GM18498 (cell line): ENCODE measurements around the gene LARP1.

Experiments
- ATAC-seq: cut with Tn5 transposase; IDR thresholded peaks from one replicate; pipeline ENCODE4 v1.9.1; 2021; ENCODE audit warnings: mild to moderate bottlenecking, moderate library complexity; ENCODE audit not compliant: unreplicated experiment

LARP1 gene

DNA sequence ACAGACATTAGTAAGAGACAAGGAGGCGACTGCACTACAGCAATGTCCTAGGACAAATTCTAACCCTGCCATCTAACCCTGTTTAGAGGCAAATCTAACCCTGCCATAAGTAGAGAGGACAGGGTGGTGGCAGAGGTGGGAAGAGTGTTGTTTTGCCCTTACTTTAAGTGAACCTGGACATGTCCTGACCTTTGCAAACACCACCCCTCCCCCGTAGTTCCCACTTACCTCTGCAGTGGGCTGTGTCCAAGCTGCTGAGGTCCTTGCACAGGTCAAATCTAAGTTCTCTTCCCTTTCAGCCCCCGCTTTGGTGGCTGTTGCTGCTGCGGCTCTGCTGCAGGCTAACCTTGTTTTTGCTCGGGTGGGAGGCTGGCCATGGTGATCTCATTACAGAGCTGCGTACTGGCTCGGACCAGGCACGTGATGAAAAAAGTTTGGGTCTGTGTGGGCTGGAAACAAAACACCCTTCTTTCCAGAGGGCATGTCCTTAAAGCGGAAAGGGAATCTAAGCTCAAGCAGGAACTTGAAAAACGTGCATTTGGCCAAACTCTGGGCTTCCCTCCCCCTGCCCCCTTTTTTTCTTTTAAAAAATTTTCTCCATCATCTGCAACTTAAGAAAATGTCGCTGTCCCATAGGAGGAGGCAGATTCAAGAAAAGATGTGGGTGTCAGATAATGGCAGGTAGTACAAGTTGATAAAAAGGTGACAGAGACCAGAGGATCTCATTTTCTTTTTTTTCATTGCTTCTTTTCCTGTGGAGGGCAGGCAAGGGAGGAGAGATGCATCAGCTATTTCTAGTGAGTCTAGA lies 95.3 kb downstream of the LARP1 start, which contains the start of gene FAXDC2:
FAXDC2 (minus strand) TSS at position 349 of the 808 bp plus-strand sequence. CDS start 12,425 bp downstream, outside the sequence.
- ATAC-seq = no peak

GRCh38 chr5:154851351-154851750 lies 96.2 kb downstream of the LARP1 start:
- ATAC-seq = no peak

DNA sequence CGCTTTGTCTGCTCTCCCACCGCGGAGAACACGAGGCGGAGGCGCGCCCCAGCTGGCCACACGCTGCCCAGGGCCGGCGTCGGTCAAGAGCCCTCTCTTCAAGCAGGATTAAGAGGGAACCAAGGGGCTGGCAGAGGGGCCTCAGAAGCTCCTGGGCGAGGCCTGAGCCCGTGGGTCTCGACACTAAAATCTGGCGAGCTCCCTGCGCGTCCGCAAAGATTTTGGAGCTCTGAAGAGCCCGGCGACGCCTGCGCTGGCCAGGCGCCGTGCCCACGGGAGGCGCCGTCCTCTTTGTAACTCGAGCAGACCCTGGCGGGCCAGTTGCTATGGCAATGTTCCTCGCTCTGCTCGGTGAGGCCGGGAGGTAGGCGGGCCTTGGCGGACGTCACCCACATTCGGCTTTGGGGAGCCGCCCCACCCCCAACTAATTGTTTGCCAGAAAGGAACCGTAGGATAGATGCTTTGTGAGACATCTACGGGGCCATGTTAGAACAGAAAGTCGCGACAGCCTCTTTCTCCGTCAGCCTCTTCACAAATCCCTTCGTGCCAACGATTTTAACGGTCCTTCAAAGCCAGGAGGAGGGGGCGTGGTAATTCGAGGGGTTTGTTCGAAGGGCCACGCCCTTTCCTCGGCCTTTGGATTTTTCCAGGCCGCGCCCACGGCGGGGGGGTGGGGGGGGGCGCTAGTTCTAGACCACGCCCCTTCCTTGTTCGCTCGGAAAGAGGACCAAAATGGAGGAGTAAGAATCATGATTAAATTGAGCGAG lies 102.5 kb downstream of the LARP1 start:
- peak; percentile 66 for ATAC-seq

DNA sequence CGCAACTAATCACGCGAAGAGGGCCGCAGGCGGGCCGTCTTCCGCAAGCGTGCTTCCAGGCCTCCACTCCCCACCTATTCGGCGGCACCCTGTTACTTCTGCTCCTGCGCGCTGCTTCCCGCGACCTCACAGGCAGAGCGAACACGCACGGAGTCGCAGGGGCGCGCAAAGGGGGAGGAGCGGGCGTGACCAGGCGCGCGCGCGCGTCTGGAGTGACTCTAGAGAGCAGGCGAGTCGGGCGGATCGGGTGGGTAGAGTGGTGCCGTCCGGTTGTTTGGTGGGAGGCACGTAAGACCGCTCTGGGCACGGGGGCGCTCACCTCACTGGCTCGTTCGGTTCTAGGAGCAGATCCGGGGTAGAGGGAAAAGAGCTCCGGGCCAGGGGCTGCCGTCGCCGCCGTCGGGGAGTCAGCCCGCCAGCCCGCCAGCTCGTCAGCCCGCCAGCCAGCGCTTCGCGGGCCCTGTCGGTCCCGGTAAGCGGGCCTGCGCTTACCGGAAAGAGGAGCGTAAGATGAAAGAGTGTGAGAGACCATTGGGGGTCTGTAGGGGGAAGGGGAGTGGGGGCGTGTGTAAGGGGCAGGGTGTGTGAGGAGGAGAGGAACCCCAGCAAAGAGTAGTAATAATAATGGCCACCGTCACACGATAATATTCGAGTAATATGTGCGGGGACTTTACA lies 103.3 kb downstream of the LARP1 start, which contains the start of gene CNOT8:
CNOT8 (plus strand) TSS at position 331 of the 675 bp plus-strand sequence. CDS start 4,652 bp downstream, outside the sequence.
- ATAC-seq = peak; percentile 84

GRCh38 chr5:154858972-154859871 lies 104.0 kb downstream of the LARP1 start:
- no peak for ATAC-seq

- no peak for ATAC-seq
Observed at GRCh38 chr5:154860123-154860522, 104.9 kb downstream of the LARP1 start.

DNA sequence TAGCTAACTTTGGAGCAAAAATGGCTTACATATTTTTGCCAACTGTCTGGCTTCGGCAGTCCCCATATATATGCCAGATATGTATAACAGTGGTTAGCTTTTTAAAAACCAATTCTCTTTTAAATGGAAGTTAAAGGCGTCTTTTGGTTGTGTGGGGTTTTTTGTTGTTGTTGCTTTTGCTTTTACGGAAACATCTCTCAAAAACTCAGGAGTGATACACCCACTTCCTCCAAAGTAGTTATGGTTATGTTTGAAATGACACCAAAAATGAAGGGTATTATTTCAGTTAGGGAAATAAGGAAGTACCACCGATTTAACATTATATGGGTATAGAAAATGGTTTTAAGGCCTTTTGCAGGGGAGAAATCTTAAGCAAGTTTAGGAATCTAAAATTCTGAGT lies 105.6 kb downstream of the LARP1 start:
- no peak for ATAC-seq

- ATAC-seq = no peak
Observed at GRCh38 chr5:154861946-154862345, 106.8 kb downstream of the LARP1 start.

- ATAC-seq = no peak
Observed at GRCh38 chr5:154862766-154863165, 107.6 kb downstream of the LARP1 start.

DNA sequence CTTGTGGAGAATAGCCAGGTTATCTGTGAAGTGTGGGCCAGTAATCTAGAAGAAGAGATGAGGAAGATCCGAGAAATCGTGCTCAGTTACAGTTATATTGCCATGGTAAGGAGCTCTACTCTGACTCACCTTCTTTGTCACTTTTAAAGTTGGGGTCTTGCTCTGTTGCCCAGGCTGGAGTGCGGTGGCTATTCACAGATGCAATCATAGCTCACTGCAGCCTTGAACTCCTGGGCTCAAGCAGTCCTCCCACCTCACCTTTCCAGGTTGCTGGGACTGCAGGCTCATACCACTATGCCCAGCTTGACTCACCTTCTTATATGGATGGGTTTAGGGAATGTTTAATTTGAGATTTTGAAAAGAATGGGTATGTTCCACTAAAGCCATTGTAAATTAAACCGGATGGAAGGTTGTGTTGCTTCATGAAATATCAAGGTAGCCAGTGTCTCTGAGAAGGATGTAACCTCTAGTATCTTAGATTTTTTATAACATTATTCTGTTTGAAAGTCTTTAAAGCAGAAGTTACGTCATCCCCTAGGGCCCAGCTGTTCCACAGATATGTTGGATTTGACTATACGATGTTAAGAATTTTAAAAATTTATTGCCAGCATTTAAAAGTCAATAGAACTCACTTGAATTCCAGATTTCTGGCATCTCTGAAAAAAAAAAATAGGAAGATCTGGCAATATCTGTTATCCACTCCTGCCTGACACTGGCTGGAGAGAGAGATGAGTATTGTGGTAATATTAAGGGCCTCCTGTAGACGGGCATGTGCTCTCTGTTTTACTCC lies 108.3 kb downstream of the LARP1 start:
- no peak for ATAC-seq

DNA sequence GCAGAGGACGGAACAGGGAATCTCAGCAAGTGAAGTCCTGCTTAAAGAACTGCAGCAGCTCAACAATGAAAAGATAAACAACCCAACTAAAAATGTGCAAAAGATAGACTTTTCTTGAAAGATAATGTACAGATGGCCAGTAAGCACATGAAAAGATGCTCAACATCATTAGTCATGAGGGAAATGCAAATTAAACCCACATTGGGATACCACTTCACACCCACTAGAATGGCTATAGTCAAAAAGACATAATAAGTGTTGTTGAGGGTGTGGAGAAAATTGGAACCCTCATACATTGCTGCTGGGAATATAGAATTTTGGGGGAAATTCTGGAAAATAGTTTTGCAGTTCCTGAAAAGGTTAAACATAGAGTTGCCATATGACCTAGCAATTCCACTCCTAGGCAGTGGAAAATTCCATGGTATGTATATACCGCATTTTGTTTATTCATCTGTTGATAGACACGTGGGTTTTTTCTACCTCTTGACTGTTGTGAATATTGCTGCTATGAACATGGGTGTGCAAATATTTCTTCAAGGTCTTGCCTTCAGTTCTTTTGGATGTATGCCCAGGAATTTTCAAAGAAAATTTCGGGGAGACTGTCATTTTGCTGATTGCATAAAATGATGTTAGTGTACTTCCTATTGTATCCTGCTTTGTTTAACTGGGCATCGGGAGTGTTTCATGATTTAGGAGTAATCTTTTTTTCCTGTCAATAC lies 110.4 kb downstream of the LARP1 start:
- ATAC-seq = no peak

DNA sequence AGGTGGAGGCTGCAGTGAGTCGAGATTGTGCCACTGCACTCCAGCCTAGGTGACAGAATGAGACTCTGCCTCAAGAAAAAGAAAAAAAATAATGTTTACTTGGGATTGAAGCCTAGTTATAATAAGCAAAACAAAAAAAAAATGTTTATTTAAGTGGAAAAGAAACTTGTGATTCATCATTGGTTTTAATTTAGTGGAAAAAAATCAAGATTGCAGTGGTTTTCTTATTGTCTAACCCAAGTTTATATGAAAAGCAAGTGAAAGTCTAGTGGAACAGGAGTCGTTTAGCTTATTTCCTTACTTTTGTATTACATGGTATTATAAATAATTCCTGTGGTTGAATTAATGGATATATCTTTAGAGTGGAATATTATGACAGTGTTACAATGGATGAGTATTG lies 111.7 kb downstream of the LARP1 start:
- no peak for ATAC-seq
